H1 (cell line): ENCODE results near the gene PDE5A. TPM values are rescaled to one million over a fixed set of nuclear protein-coding genes. Genes with fewer than 3 reads are reported as not detected.

ENCODE experiments used
- ASH2L ChIP-seq: fragments of 200-600, 300-600 bp; sonication (generic); IDR thresholded peaks from one replicate; pipeline ENCODE4 v1.7.1; 2017; ENCODE audit warnings: low read length
- CBX8 ChIP-seq: fragments of 300-800, 300-1000 bp; sonication (generic); IDR thresholded peaks from 2 replicates; pipeline ENCODE4 v1.7.1; 2016; ENCODE audit warnings: low read depth, low read length, borderline replicate concordance
- CEBPB ChIP-seq: IDR thresholded peaks from 2 replicates; pipeline ENCODE4 v1.6.1; 2012; ENCODE audit warnings: low read depth, low read length
- CREB1 ChIP-seq: IDR thresholded peaks from 2 replicates; pipeline ENCODE4 v1.6.1; 2012; ENCODE audit warnings: inconsistent platforms
- EGR1 ChIP-seq: IDR thresholded peaks from 2 replicates; pipeline ENCODE4 v1.6.1; 2011; ENCODE audit warnings: low read depth, low read length, borderline replicate concordance
- EP300 ChIP-seq, 2 experiments: IDR thresholded peaks; 1 replicate in 1 of 2; 2 replicates in 1 of 2; pipeline ENCODE4 v1.6.1; 2011 to 2012; ENCODE audit warnings: low read depth in 2 of 2, low read length in 2 of 2, mild to moderate bottlenecking in 2 of 2, borderline replicate concordance in 1 of 2, inconsistent platforms in 1 of 2, moderate library complexity in 1 of 2
- KDM4A ChIP-seq: IDR thresholded peaks from one replicate; pipeline ENCODE4 v1.7.1; 2012; ENCODE audit warnings: low read depth, mild to moderate bottlenecking, moderate library complexity, low read length, inconsistent platforms; ENCODE audit not compliant: severe bottlenecking
- TCF12 ChIP-seq: IDR thresholded peaks from 2 replicates; pipeline ENCODE4 v1.6.1; 2011; ENCODE audit warnings: low read depth, mild to moderate bottlenecking, low read length
- polyA plus RNA-seq, 7 experiments: library from polyadenylated mRNA; depleted of rRNA in 3 of 7; stranded (reverse) in 5 of 7; unstranded in 2 of 7; fragments of >200 nt in 5 of 7; fragments of 200-250 nt in 2 of 7; gene quantifications; 1 replicate in 5 of 7; 2 replicates in 1 of 7; 4 replicates in 1 of 7; pipeline versions ENCODE4 v1.2.1 to v1.2.3, GENCODE V29; 2011 to 2013; ENCODE audit warnings: missing spikeins in 2 of 7, mixed read lengths in 2 of 7
- total RNA-seq: library from RNA; stranded (reverse); fragmentation: NEBNext Ultra II Directional; extraction: Animal tissue kit (Norgen Biotek cat#: 25700); gene quantifications from 2 replicates; pipeline ENCODE4 v1.2.1, GENCODE V29; 2021

The PDE5A gene
- total and polyA plus RNA-seq, 2 of the 8 experiments (the other 6 are each of a cell fraction or from before 2014, with no cell fraction given), result 5.6 to 32.4 TPM

GRCh38 chr4:119581190-119581873, 47.3 kb downstream of the PDE5A start (continued):
- no peak for TF ChIP-seq EP300 (IDR thresholded peaks at IDR 0.05; ENCODE audit: borderline replicate concordance in 1 of 2, low read depth in 2 of 2, low read length in 2 of 2)
- TF ChIP-seq CEBPB, result no peak
- TF ChIP-seq CREB1, result no peak
- no peak for TF ChIP-seq CBX8
- TF ChIP-seq ASH2L, result no peak
- no peak for TF ChIP-seq EGR1
- no peak for TF ChIP-seq KDM4A
- TF ChIP-seq TCF12, result no peak
